HG02973 (cell line): ENCODE measurements around the gene CIRBP.

ENCODE experiments used
- ATAC-seq: cut with Tn5 transposase; IDR thresholded peaks from one replicate; pipeline ENCODE4 v1.9.1; 2021; ENCODE audit warnings: moderate library complexity; ENCODE audit not compliant: unreplicated experiment

Gene CIRBP

DNA sequence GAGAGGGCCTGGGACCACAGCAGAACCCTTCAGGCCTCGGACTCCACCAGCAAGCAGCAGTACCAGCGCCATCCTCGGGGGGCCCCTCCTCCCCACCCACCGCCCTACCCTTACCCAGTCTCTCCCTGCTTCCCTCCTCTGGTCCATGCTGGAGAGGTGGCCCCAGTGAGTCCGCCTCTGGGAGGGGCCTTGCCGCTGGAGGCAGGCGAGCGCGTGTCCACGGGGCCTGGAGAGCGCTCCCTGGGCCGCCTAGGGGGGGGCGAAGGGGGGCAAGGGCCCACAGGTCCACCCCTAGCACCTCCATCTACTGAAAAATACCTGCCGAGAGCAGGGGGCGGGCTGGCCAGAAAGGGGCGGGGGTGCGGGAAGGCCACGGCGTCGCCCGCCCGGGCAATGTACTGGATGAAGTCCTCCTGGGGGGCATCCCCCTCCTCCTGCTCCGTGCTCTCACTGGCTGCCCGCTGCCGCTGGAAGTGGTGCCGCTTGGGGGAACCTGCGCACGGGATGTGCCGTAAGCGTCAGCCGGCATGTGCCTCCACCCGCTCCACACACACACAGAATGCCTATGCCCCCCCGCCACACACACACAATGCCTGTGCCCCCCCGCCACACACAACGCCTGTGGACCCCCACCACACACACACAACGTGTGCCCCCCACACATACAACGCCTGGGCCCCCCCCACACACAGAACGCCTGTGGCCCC lies 38.2 kb upstream of the CIRBP start:
- no peak for ATAC-seq

GRCh38 chr19:1231729-1232637 lies 37.1 kb upstream of the CIRBP start:
- no peak for ATAC-seq

DNA sequence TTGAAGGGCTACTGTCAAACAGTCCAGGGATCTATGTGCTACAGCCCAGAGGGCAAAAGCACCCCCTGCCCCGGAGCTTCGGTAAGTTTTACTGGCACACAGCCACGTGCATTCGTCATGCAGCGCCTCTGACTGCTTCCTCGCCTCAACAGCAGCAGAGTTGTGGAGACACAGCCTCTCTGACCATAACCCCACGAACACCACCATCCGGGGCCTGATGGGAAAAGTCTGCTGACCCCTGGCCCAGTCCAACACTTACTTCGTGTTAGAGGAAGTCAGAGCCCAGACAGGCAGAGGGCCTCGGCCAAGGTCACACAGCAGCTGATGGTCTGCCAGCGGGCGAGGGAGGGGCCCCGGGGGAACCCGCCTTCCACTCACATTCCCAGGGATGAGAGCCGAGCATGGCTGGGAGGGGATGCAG lies 36.5 kb upstream of the CIRBP start:
- ATAC-seq: no peak

GRCh38 chr19:1233115-1233667 lies 35.9 kb upstream of the CIRBP start:
- ATAC-seq: no peak

GRCh38 chr19:1234051-1234954 lies 34.8 kb upstream of the CIRBP start:
- ATAC-seq: no peak

- no peak for ATAC-seq
Measured at GRCh38 chr19:1234955-1235380, 34.2 kb upstream of the CIRBP start.

GRCh38 chr19:1235625-1236538 lies 33.2 kb upstream of the CIRBP start:
- no peak for ATAC-seq

GRCh38 chr19:1236576-1236975 lies 32.6 kb upstream of the CIRBP start:
- ATAC-seq: no peak

DNA sequence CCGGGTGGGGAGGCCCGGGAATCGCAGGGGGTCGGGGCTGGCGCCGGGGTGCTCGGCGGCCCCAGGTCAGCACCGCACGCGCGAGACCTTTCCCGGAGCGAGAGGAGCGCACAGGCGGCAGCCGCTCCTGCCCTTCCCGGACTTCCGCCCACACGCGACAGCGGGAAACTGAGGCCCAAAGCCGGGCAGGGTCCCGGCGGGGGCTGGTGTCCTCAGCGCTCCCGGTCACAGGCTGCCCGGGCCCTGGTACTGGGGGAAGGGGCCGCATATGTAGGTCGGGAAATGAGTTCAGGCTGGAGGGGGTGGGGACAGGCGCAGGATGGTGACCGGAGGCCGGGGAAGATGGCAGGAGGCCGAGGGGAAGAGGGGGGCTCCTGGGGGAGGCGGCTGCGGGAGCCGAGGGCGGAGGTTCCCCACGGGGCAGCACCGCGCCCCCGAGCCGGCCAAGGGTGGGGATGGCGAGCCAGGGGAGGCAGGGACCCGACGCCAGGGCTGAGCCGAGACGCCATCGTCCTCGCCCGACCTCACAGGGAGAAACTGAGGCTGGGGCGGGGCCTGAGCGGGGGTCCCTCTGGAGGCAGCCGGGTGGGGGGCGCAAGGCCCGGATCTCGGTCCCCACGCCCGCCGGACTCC lies 32.0 kb upstream of the CIRBP start:
- ATAC-seq: no peak

GRCh38 chr19:1237754-1238368 lies 31.3 kb upstream of the CIRBP start, which contains the start of gene CBARP:
Gene CBARP, minus strand, starts transcription at chr19:1238005. Its CDS starts 1,905 bp downstream, at chr19:1236100.
- ATAC-seq: no peak

GRCh38 chr19:1238369-1239303 lies 30.5 kb upstream of the CIRBP start:
- no peak for ATAC-seq

- no peak for ATAC-seq
Measured at GRCh38 chr19:1239420-1239795, 29.7 kb upstream of the CIRBP start.

DNA sequence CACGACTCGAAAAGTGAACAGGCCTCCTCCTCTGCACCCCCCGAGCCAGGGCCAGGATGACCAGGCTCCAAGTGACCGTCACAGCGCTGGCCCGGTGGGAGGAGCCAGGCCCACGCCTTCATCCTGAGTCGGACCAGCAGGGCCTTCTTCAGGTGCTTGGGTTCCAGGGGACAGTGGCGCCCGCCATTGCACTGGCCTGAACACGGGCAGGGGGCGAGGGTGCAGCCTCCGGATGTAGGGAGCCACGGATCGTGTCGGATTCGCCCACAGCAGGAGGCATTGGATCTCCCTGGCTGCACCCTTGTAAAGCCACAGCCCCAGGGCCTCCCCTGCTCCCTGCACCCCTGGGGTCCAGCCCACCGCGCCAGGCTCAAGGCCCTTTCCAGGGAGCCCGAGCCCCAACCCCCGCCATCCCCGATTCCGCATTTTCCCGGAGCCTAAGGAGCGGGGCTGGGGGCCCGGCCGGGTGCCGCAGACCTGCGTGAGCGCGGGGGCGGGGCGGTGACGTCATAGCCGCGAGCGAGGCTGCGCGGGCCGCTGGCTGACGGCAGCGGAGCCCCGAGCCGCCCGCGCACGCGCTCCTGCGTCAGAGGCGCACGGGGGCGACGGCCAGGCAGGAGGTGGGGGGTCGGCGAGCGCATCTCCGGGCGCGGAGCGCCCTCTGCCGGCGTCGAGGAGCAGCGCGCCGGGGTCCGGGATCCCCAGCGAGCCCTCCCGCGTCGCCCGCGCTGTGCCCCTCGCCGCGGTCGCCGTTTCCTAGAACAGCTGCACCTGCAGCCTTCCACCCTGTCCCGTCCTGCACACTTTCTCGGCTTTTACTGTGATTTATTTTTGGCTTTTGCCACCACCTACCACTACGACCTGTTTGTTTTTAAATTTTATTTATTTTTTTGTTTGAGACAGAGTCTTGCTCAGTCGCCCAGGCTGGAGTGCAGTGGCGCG lies 29.1 kb upstream of the CIRBP start:
- ATAC-seq: no peak

- ATAC-seq: no peak
Measured at GRCh38 chr19:1240925-1241324, 28.2 kb upstream of the CIRBP start.

DNA sequence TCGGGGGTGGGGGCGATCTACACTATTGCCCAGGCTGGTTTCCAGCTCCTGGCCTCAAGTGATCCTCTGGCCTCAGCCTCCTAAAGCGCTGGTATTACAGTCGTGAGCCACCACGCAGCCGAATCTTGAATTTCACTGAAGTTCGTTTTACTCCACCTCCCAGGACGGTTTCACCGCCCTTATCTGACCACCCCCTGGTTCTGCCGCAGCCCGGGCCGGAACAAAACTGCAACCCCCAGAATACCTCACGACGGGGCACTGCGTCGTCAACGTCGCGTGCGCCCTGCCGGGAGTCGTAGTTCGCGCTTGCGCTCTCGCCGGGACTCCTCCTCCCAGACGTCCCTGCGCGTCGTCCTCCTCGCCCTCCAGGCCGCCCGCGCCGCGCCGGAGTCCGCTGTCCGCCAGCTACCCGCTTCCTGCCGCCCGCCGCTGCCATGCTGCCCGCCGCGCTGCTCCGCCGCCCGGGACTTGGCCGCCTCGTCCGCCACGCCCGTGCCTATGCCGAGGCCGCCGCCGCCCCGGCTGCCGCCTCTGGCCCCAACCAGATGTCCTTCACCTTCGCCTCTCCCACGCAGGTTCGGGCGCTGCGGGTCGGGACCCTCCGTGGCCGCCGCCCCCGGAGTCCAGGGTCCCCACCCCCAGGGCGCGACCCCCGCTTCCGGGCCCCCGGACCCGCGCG lies 27.6 kb upstream of the CIRBP start, which contains the start of gene ATP5F1D:
Gene ATP5F1D (plus strand): TSS at position 335 of the 679 bp plus-strand sequence. CDS start 100 bp downstream, at position 435.
- ATAC-seq: peak; percentile 34
